AG10803 (cell line): Measurements from ENCODE around the gene UVRAG.

ENCODE experiments used
- DNase-seq: peaks from one replicate; pipeline ENCODE4 v3.0.0; 2010; ENCODE audit warnings: low read depth
- H3K4me3 ChIP-seq: 2 replicates; pipeline ENCODE4 v1.5.1; 2011; ENCODE audit warnings: mild to moderate bottlenecking, low read length, control low read depth
- TF ChIP-seq, protein P1 (sequence below): conservative IDR thresholded peaks from 2 replicates; pipeline ENCODE4 v1.5.1; 2011; ENCODE audit warnings: mild to moderate bottlenecking, low read length, control low read depth, inconsistent platforms

Gene UVRAG

DNA sequence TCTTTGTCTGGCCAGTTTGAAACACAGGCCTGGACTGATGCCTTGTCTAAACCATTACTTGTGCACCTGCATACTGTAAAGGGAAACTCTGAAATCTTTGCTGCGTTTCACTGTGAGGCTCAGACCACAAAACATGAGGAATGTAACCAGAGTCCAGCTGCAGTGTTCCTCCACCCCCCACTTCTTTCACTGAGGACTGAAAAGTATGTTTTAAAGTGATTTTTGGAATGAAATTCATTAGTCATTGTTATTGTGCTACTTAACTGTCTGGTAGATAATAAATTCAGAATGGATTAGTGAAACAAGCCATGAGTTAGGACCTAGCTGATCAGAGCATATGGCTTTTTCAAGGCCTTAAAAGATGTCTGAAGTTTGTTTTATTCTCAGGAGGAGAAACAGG, 210.1 kb downstream of the UVRAG start:
- TF ChIP-seq, protein P1, sequence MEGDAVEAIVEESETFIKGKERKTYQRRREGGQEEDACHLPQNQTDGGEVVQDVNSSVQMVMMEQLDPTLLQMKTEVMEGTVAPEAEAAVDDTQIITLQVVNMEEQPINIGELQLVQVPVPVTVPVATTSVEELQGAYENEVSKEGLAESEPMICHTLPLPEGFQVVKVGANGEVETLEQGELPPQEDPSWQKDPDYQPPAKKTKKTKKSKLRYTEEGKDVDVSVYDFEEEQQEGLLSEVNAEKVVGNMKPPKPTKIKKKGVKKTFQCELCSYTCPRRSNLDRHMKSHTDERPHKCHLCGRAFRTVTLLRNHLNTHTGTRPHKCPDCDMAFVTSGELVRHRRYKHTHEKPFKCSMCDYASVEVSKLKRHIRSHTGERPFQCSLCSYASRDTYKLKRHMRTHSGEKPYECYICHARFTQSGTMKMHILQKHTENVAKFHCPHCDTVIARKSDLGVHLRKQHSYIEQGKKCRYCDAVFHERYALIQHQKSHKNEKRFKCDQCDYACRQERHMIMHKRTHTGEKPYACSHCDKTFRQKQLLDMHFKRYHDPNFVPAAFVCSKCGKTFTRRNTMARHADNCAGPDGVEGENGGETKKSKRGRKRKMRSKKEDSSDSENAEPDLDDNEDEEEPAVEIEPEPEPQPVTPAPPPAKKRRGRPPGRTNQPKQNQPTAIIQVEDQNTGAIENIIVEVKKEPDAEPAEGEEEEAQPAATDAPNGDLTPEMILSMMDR: no peak
- peak; percentile 93 for DNase-seq
- no peak overlapping the region for H3K4me3 ChIP-seq

DNA sequence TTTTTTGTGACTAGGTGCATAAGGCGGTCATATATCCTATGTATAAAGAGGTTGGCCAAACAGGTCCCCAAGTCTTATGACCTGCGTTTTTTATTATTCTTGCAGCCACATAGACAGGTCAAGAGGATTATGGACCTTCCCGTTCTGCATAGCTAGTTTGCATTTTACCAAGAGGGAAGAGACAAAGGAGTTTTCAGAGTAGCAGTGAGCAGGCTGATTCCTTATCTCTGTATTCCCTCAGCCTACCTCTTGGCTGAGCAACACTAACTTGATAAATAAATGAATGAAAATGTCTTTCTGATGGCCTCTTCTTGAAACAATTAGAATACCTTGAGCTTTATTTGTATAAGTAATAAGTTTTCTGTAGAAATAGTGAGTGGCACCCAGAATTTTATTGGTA, 210.8 kb downstream of the UVRAG start:
- H3K4me3 ChIP-seq: no peak overlapping the region
- TF ChIP-seq, protein P1: no peak
- DNase-seq: no peak

DNA sequence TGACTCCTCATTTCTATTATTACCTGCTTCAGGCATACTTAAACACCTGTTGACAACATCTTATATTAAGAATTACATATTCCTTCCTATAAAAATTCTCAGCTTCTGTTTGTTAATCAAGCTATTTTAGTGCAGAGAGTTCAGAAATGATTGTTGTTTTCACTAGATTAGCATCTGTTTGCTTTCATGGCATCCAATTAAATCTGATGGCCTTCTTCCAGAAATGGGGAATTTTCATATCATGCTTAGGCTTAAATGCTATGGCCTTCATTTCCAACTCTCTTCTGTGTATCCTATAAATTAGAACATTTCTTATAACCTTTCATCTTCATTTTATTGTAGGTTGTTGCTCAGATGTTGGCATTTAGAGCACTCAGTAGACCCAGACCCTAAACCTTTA, 211.3 kb downstream of the UVRAG start:
- TF ChIP-seq, protein P1: no peak
- DNase-seq: no peak
- H3K4me3 ChIP-seq: no peak overlapping the region

DNA sequence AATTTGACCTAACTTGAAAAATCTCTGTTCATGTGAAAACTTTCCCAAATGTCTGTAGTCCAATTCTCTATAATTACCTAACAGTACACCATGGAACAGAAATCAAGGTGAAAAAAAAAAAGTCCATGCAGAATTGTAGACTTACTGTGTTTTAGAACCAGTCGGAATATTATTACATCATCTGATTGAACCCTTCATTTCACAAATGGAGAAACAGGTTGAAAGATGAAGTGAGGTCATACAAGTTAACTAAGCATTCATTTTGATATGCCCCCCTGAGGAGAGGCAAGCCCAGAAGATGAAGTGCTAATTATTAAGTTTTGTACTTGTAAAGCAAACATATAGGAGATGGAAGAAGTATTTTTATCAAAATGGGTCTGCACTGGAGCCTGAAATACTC, 211.9 kb downstream of the UVRAG start:
- H3K4me3 ChIP-seq: no peak overlapping the region
- TF ChIP-seq, protein P1: no peak
- no peak for DNase-seq

DNA sequence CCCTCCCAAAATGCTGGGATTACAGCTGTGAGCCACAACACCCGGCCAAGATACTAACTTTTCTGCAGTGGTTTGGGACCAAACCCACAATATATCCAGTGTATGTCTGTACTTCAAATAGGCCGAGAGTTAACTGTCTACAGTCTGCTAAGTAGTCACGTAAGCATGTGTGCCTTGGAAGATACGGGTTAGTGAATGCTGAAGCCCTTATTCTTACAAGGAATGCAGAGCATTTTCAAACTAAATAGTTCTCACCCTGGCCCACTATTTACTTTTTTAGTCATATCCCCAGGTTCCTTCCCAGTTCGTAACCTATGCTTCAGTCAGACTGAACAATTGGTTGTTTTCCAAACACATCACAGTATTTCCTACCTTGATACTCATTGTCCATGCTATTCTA, 215.3 kb downstream of the UVRAG start:
- no peak overlapping the region for H3K4me3 ChIP-seq
- TF ChIP-seq, protein P1: no peak
- no peak for DNase-seq

DNA sequence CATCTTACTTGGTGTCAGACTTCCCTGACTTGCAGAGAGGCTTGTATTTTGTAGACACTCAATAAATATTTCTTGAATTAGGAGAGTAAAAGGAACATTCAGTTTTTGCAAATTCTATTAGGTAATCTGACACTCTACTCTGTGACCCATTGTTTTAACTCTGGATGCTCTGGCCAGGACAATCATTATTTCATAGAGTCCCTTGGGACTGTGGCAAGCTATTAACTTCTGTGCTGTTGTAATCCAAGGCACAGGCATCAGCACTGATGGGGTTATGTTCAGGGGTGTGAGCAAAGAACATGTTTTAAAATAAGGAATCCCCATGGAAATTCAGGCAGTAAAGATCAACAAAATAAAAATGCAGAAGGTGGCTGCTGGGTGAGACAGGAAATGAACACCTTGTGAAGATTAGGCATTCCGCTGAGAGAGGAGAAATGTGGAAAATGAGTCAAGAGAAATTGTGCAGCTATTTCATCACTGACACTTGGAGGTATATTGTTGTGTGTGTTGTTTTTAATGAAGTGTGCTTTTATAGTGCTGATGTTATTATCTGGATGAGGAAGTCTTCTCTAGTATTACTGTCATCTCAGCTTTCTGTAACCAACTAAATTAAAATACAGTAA, 216.1 kb downstream of the UVRAG start:
- H3K4me3 ChIP-seq: no peak overlapping the region
- TF ChIP-seq, protein P1: no peak
- DNase-seq: peak; percentile 58

DNA sequence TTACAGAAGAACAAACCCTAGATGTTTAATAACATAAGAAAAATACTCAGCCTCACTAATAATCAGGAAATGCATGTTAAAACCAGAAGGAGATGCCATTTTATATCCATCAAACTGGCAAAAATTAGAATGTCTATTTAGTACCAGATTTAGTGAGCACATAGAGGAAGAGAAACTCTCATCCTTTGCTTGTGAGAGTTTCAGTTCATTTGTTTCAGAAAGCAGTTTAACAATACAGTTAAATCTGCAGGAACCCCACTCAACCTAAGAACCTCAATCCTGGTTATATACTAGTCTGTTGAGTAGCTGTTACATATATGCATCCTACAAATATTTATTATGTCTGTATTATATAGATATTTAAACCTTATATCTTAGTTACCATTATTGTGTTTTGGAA, 218.7 kb downstream of the UVRAG start:
- TF ChIP-seq, protein P1: no peak
- no peak for DNase-seq
- no peak overlapping the region for H3K4me3 ChIP-seq
